K562 (cell line): ENCODE data around the gene PYGB. TPM values are rescaled to one million over a fixed set of nuclear protein-coding genes. Genes with fewer than 3 reads are reported as not detected.

Source experiments
- ATAC-seq: fragments of 200-7000 bp; cut with Tn5 transposase; 3 replicates; pipeline ENCODE4 v1.9.1; 2020; ENCODE audit warnings: moderate library complexity
- BruUV-seq: library from RNA; stranded (reverse); fragments of 400-500 nt; replicated peaks from 2 replicates; lab custom pipeline; 2021; lab: Mats Ljungman, UMichigan
- CTCF ChIA-PET: fragments of 300-600 bp; formaldehyde crosslinking; extraction: SDS; loops from one replicate; lab custom pipeline; 2021; ENCODE audit warnings: low intra/inter-chr PET ratio; lab: Yijun Ruan, JAX
- POLR2A ChIA-PET: fragments of 300-600, 350-650 bp; sonication (Branson Sonifier 250); formaldehyde crosslinking; extraction: SDS; loops from one replicate; lab custom pipeline; 2021; ENCODE audit warnings: antibody characterized with exemption, inconsistent platforms; lab: Yijun Ruan, JAX
- DNase-seq, 4 experiments: peaks; one replicate each; pipeline versions ENCODE4 v3.0.0 to v3.0.0-alpha.2; 2011 to 2018; ENCODE audit warnings: low spot score in 3 of 4, mixed read lengths in 3 of 4; ENCODE audit errors: extremely low read depth in 1 of 4
- FAIRE-seq: peaks from 2 replicates; lab custom pipeline; 2011; peaks lifted over from hg19 to GRCh38; lab: Jason Lieb, UNC
- H2AFZ ChIP-seq: 2 replicates; pipeline ENCODE4 v1.6.0; 2011; ENCODE audit warnings: low read depth, low read length, control low read depth, inconsistent platforms
- H3K27ac ChIP-seq: fragments of 200-600 bp; 3 replicates; pipeline ENCODE4 v1.8.0; 2011; ENCODE audit warnings: low read depth, mild to moderate bottlenecking, control low read depth, inconsistent platforms, low read length, moderate library complexity, mixed read lengths; ENCODE audit errors: extremely low read depth
- H3K27me3 ChIP-seq, 2 experiments: fragments of 300-600 bp in 1 of 2; 2 replicates in 1 of 2; 3 replicates in 1 of 2; pipeline versions ENCODE4 v1.6.0 to v1.8.0; 2011; ENCODE audit warnings: inconsistent platforms in 2 of 2, low read length in 2 of 2, mild to moderate bottlenecking in 1 of 2, mixed read lengths in 1 of 2, moderate library complexity in 1 of 2; ENCODE audit not compliant: control insufficient read depth in 2 of 2, insufficient read depth in 2 of 2
- H3K36me3 ChIP-seq: fragments of 300-600 bp; 3 replicates; pipeline ENCODE4 v1.8.0; 2011; ENCODE audit warnings: mild to moderate bottlenecking, low read length, inconsistent platforms; ENCODE audit not compliant: control insufficient read depth, insufficient read depth
- H3K4me1 ChIP-seq, 2 experiments: fragments of 200-600 bp in 1 of 2; replicated peaks in 1 of 2; 2 replicates in 1 of 2; 3 replicates in 1 of 2; pipeline versions ENCODE4 v1.5.1 to v1.8.0; 2011; ENCODE audit warnings: inconsistent platforms in 2 of 2, low read length in 2 of 2, mild to moderate bottlenecking in 1 of 2, mixed read lengths in 1 of 2, moderate library complexity in 1 of 2; ENCODE audit not compliant: control insufficient read depth in 2 of 2, insufficient read depth in 2 of 2
- H3K4me2 ChIP-seq: 2 replicates; pipeline ENCODE4 v1.6.1; 2011; ENCODE audit warnings: low read length, control low read depth, inconsistent platforms, mixed read lengths; ENCODE audit not compliant: insufficient read depth
- H3K4me3 ChIP-seq: fragments of 200-600 bp; sonication (generic), shearing (Covaris generic); 2 replicates; pipeline ENCODE4 v1.5.1; 2016; ENCODE audit warnings: control low read depth, inconsistent platforms
- H3K79me2 ChIP-seq: fragments of 200-600 bp; 3 replicates; pipeline ENCODE4 v1.8.0; 2011; ENCODE audit warnings: low read length, inconsistent platforms; ENCODE audit not compliant: control insufficient read depth, insufficient read depth
- H3K9ac ChIP-seq, 2 experiments: 2 replicates each; pipeline versions ENCODE4 v1.6.0 to v1.6.1; 2011; ENCODE audit warnings: low read depth in 2 of 2, low read length in 2 of 2, control low read depth in 1 of 2, inconsistent platforms in 1 of 2, mild to moderate bottlenecking in 1 of 2, mixed read lengths in 1 of 2; ENCODE audit not compliant: insufficient read depth in 1 of 2
- H3K9me1 ChIP-seq: one replicate; pipeline ENCODE4 v1.6.0; 2011; ENCODE audit warnings: inconsistent platforms, mild to moderate bottlenecking, low read length, moderate library complexity; ENCODE audit not compliant: control insufficient read depth, insufficient read depth
- H3K9me3 ChIP-seq: replicated peaks from 2 replicates; pipeline ENCODE4 v1.5.1; 2011; ENCODE audit warnings: low read depth, low read length, inconsistent platforms; ENCODE audit not compliant: control insufficient read depth, insufficient read depth
- H4K20me1 ChIP-seq: replicated peaks from 2 replicates; pipeline ENCODE4 v1.6.1; 2011; ENCODE audit warnings: low read length, inconsistent platforms, mixed read lengths; ENCODE audit not compliant: control insufficient read depth, insufficient read depth
- CTCF ChIP-seq, 3 experiments: IDR thresholded peaks in 2 of 3; conservative IDR thresholded peaks in 1 of 3; 2 replicates each; pipeline ENCODE4 v1.5.1; 2011 to 2012; ENCODE audit warnings: low read length in 3 of 3, mild to moderate bottlenecking in 3 of 3, control low read depth in 2 of 3, improper control_type of control experiment in 1 of 3, inconsistent platforms in 1 of 3, low read depth in 1 of 3, mixed read lengths in 1 of 3, moderate library complexity in 1 of 3; ENCODE audit not compliant: insufficient read depth in 2 of 3
- NFRKB ChIP-seq: fragments of 450-650 bp; IDR thresholded peaks from 2 replicates; pipeline ENCODE4 v1.6.1; 2016; ENCODE audit warnings: low read depth
- RFX1 ChIP-seq: fragments of 450-650 bp; IDR thresholded peaks from 2 replicates; pipeline ENCODE4 v1.6.1; 2016; ENCODE audit warnings: mild to moderate bottlenecking, moderate library complexity
- WGBS: fragments of 100-300 bp; shearing (Covaris generic); methylation state at CpG from one replicate; pipeline ENCODE4 v1.1.6; 2016; ENCODE audit warnings: low coverage, mixed read lengths; ENCODE audit not compliant: insufficient coverage; ENCODE audit errors: missing lambda C conversion rate; 5-methylcytosine and 5-hydroxymethylcytosine counted together
- in situ Hi-C: fragments of 300-500 bp; cut with MboI; formaldehyde crosslinking; loops from 4 replicates; pipeline ENCODE4 v1.15.0; 2018; ENCODE audit warnings: inconsistent platforms, mixed read lengths
- intact Hi-C: fragments of 100-400 bp; cut with micrococcal nuclease; formaldehyde crosslinking; loops from 2 replicates; pipeline ENCODE4 v1.14.2; 2022
- polyA plus RNA-seq, 8 experiments: library from polyadenylated mRNA; depleted of rRNA in 4 of 8; stranded (reverse) in 5 of 8; unstranded in 3 of 8; fragments of >200 nt; fragmentation: Nextera tagmentation in 2 of 8; fragmentation: Illumina TruSeq in 1 of 8; extraction: Ambion mirVana in 2 of 8; extraction: Trizol in 1 of 8; gene quantifications; 2 replicates each; pipeline versions ENCODE4 v1.2.1 to v1.2.3, GENCODE V29; 2011 to 2014; ENCODE audit warnings: inconsistent platforms in 1 of 8, missing spikeins in 1 of 8
- total RNA-seq, 7 experiments: library from RNA; depleted of rRNA in 6 of 7; stranded (reverse); fragments of >200 nt in 6 of 7; fragmentation: Illumina TruSeq in 2 of 7; extraction: Trizol in 2 of 7; gene quantifications; 2 replicates each; pipeline versions ENCODE4 v1.2.1 to v1.2.3, GENCODE V29; 2011 to 2021; ENCODE audit warnings: low replicate concordance in 1 of 7

The PYGB gene
- total and polyA plus RNA-seq, 9 of the 15 experiments (the other 6 are each of a cell fraction or from before 2014, with no cell fraction given): 0.34 to 18.0 (median 9.8) TPM

GRCh38 chr20:25257756-25258475, 10.0 kb downstream of the PYGB start:
- Histone ChIP-seq H3K9me3 (no peaks in the 10 kb centered on the region), H3K36me3 (peaks cover 6% of the 10 kb centered on the region; the same call in 1 of the 3 replicates), H3K9ac (no peak overlapping the region; a peak in 1 of 4 replicates), H3K4me2 (no peak overlapping the region), H3K79me2 (no peaks in the 10 kb centered on the region; the same call in 2 of the 3 replicates)
- intact Hi-C loops: no loop called here
- WGBS: 35% methylated on average over 10 of the region's 10 CpGs
- peak; percentile 82 for ATAC-seq
- BruUV-seq: no TSS peak
- TF ChIP-seq RFX1: peak; percentile 11; the same call in 1 of the 2 replicates
- peak in 2 of 3 experiments; percentile 6; a peak in 1 of 6 replicates for TF ChIP-seq CTCF (IDR thresholded peaks at IDR 0.05 in 2 of 3, conservative IDR thresholded peaks at IDR 0.05 in 1 of 3; ENCODE audit: insufficient read depth in 2 of 3, low read depth in 1 of 3, low read length in 3 of 3)
- TF ChIP-seq NFRKB: no peak
- TF ChIP-seq, all 486 proteins: peak for 2
- no peak overlapping the region for H2AFZ ChIP-seq
- H3K27me3 ChIP-seq: no peaks in the 10 kb centered on the region
- no peaks in the 10 kb centered on the region for H3K9me1 ChIP-seq
- H3K4me3 ChIP-seq: no peak overlapping the region
- ChIA-PET POLR2A (interaction anchor here (0.8 kb wide), 1 partner anchor 10 kb away, joined by 3 read pairs; the partner anchor contains the start of gene PYGB), CTCF (no interaction called here)
- no peak overlapping the region for H3K27ac ChIP-seq
- DNase-seq: peak in 3 of 4 experiments; percentile 16 to 22 (median 21)
- in situ Hi-C loops: no loop called here
- H3K4me1 ChIP-seq: peaks cover 2 to 6% of the 10 kb centered on the region in 2 experiments; a peak in 4 of 5 replicates
- FAIRE-seq: no peak
- H4K20me1 ChIP-seq: no peaks in the 10 kb centered on the region
